GM19351 (cell line): ENCODE measurements around the gene PPP1R13B.

Experiments used
- ATAC-seq: cut with Tn5 transposase; IDR thresholded peaks from one replicate; pipeline ENCODE4 v1.9.1; 2021; ENCODE audit warnings: mild to moderate bottlenecking, moderate library complexity; ENCODE audit not compliant: unreplicated experiment

PPP1R13B gene

GRCh38 chr14:103688906-103689902, 158.2 kb downstream of the PPP1R13B start:
- peak; percentile 72 for ATAC-seq

DNA sequence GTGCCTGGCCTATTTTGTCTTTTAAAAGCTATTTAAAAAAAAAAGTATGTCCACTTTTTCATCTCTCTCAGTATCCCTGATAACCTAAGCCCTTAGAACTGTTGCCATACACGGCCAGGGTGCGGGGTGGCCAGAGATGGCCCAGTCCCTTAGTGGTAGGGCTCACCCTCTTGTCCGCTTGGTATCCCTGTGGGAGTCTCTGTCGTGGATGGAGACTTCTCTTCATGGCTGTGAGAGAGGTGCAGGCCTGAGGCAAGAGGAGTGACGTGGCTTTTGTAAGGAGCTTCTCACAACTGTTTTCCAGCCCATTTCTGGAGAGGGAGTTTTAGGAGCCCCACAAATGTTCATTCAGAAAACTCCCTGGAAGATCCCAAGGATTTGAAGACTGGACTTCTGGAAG, 158.9 kb downstream of the PPP1R13B start:
- no peak for ATAC-seq

GRCh38 chr14:103687712-103688111, 159.7 kb downstream of the PPP1R13B start:
- no peak for ATAC-seq

GRCh38 chr14:103686831-103687485, 160.4 kb downstream of the PPP1R13B start:
- ATAC-seq, result no peak

GRCh38 chr14:103685276-103686211, 161.8 kb downstream of the PPP1R13B start:
- ATAC-seq, result no peak

GRCh38 chr14:103684871-103685270, 162.5 kb downstream of the PPP1R13B start:
- ATAC-seq, result no peak

DNA sequence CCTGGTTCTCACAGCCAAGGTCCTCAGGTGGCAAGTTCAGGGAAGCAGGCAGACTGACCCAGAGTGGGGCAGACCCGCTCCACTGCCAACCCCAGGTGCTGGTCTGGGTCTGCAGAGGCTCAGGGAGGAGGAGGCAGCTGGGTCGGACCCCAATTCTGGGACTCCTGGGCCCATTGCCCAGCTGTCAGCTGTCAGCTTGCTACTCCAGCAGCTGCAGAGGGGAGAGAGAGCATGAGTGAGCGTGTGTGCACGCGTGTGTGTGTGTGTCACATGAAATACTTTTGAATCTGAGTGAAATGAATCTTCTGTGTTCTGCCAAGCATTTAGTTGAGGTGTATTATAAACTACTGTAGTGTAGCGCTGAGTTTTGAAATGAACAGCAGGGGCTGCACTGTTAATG, 162.9 kb downstream of the PPP1R13B start:
- no peak for ATAC-seq
